Bronchial epithelial cell (primary cell): ENCODE data around the gene ATP6AP2. TPM values are rescaled to one million over a fixed set of nuclear protein-coding genes. Genes with fewer than 3 reads are reported as not detected.

Experiments
- DNase-seq: peaks from one replicate; pipeline ENCODE4 v3.0.0-alpha.2; 2010; ENCODE audit warnings: low read depth
- FAIRE-seq: peaks from 2 replicates; lab custom pipeline; 2011; peaks lifted over from hg19 to GRCh38; lab: Jason Lieb, UNC
- H3K27me3 ChIP-seq: 2 replicates; pipeline ENCODE4 v1.5.1; 2011; ENCODE audit warnings: low read length; ENCODE audit not compliant: control insufficient read depth, insufficient read depth
- H3K36me3 ChIP-seq: 2 replicates; pipeline ENCODE4 v1.5.1; 2011; ENCODE audit warnings: low read length; ENCODE audit not compliant: control insufficient read depth, insufficient read depth
- H3K4me3 ChIP-seq: 2 replicates; pipeline ENCODE4 v1.5.1; 2011; ENCODE audit warnings: mild to moderate bottlenecking, low read depth, low read length, control low read depth
- CTCF ChIP-seq: IDR thresholded peaks from 2 replicates; pipeline ENCODE4 v1.5.1; 2011; ENCODE audit warnings: mild to moderate bottlenecking, moderate library complexity, low read length, control low read depth, inconsistent platforms; ENCODE audit not compliant: insufficient read depth, severe bottlenecking
- total RNA-seq: library from RNA; depleted of rRNA; stranded (reverse); fragments of >200 nt; gene quantifications from 2 replicates; pipeline ENCODE4 v1.2.1, GENCODE V29; 2014

The ATP6AP2 gene
- total RNA-seq, 1 donor from 2014 or later: 99.8 TPM

GRCh38 chrX:40644821-40645358, 64.1 kb downstream of the ATP6AP2 start:
- H3K36me3 ChIP-seq: no peaks in the 10 kb centered on the region
- FAIRE-seq: peak; percentile 7
- DNase-seq: peak; percentile 45
- H3K4me3 ChIP-seq: peak overlapping the region; percentile 23
- TF ChIP-seq CTCF: no peak
- H3K27me3 ChIP-seq: no peaks in the 10 kb centered on the region

GRCh38 chrX:40646489-40647306, 65.9 kb downstream of the ATP6AP2 start:
- no peak for TF ChIP-seq CTCF
- Histone ChIP-seq H3K36me3 (no peaks in the 10 kb centered on the region), H3K4me3 (peak overlapping the region; percentile 66), H3K27me3 (no peaks in the 10 kb centered on the region)
- no peak for FAIRE-seq
- peak; percentile 18 for DNase-seq

GRCh38 chrX:40647307-40648197, 66.8 kb downstream of the ATP6AP2 start, which contains the start of gene CXorf38:
Gene CXorf38 (minus strand): TSS chrX:40647561. CDS start chrX:40647520, 41 bp downstream.
- no peaks in the 10 kb centered on the region for H3K36me3 ChIP-seq
- no peak for TF ChIP-seq CTCF
- no peaks in the 10 kb centered on the region for H3K27me3 ChIP-seq
- peak within 1 kb of the TSS; percentile 66 for H3K4me3 ChIP-seq
- no peak for FAIRE-seq
- DNase-seq: peak; percentile 71

- FAIRE-seq (no peak), DNase-seq (peak; percentile 32)
- peak; percentile 37 for TF ChIP-seq CTCF
- no peaks in the 10 kb centered on the region for H3K27me3 ChIP-seq
- no peak overlapping the region for H3K4me3 ChIP-seq
- peaks cover 2% of the 10 kb centered on the region for H3K36me3 ChIP-seq
Measured at GRCh38 chrX:40651620-40652223, 71.0 kb downstream of the ATP6AP2 start.

- no peak for DNase-seq
- TF ChIP-seq CTCF: no peak
- Histone ChIP-seq H3K36me3 (peaks cover 2% of the 10 kb centered on the region), H3K4me3 (no peak overlapping the region), H3K27me3 (no peaks in the 10 kb centered on the region)
- no peak for FAIRE-seq
Measured at GRCh38 chrX:40652664-40653063, 71.9 kb downstream of the ATP6AP2 start.
